AG09319 (cell line): ENCODE results near the gene VWCE.
"Not testable (repeated sequence)": the region's sequence is repeated elsewhere in the genome, so short reads cannot be mapped to it uniquely, and the experiment has no call there.

Source experiments
- DNase-seq: peaks from one replicate; pipeline ENCODE4 v3.0.0-alpha.2; 2010; ENCODE audit warnings: low read depth; ENCODE audit errors: extremely low read depth

VWCE gene

GRCh38 chr11:61248071-61248470 is 47.0 kb downstream of the VWCE start:
- DNase-seq, result not testable (repeated sequence)

- DNase-seq, result not testable (repeated sequence)
These were observed 49.7 kb downstream of the VWCE start for GRCh38 chr11:61245284-61245964.

GRCh38 chr11:61241526-61241925 is 53.6 kb downstream of the VWCE start:
- DNase-seq, result not testable (repeated sequence)

GRCh38 chr11:61240875-61241274 is 54.2 kb downstream of the VWCE start, which contains the start of gene PGA5:
TSS of gene PGA5 (plus strand) at chr11:61241175. CDS start at chr11:61241227, 52 bp downstream.
- DNase-seq, result not testable (repeated sequence)

GRCh38 chr11:61240288-61240687 is 54.8 kb downstream of the VWCE start:
- not testable (repeated sequence) for DNase-seq

GRCh38 chr11:61237130-61237529 is 58.0 kb downstream of the VWCE start:
- not testable (repeated sequence) for DNase-seq

GRCh38 chr11:61232548-61233145 is 62.5 kb downstream of the VWCE start:
- DNase-seq, result not testable (repeated sequence)

- not testable (repeated sequence) for DNase-seq
These were observed 63.5 kb downstream of the VWCE start for GRCh38 chr11:61231585-61231984.

GRCh38 chr11:61231033-61231432 is 64.1 kb downstream of the VWCE start:
- not testable (repeated sequence) for DNase-seq

GRCh38 chr11:61229458-61229857 is 65.7 kb downstream of the VWCE start:
- not testable (repeated sequence) for DNase-seq

GRCh38 chr11:61226457-61227137 is 68.5 kb downstream of the VWCE start:
- DNase-seq, result not testable (repeated sequence)

- not testable (repeated sequence) for DNase-seq
These were observed 72.4 kb downstream of the VWCE start for GRCh38 chr11:61222692-61223091.

- not testable (repeated sequence) for DNase-seq
These were observed 73.1 kb downstream of the VWCE start, which contains the start of gene PGA4 for GRCh38 chr11:61222047-61222446. TSS of gene PGA4 (plus strand) at chr11:61222347. CDS start at chr11:61222401, 54 bp downstream.

GRCh38 chr11:61219016-61219415 is 76.1 kb downstream of the VWCE start:
- not testable (repeated sequence) for DNase-seq

- not testable (repeated sequence) for DNase-seq
These were observed 76.8 kb downstream of the VWCE start for GRCh38 chr11:61218306-61218705.

- not testable (repeated sequence) for DNase-seq
These were observed 81.3 kb downstream of the VWCE start for GRCh38 chr11:61213711-61214324.

GRCh38 chr11:61212202-61212601 is 82.9 kb downstream of the VWCE start:
- not testable (repeated sequence) for DNase-seq

- DNase-seq, result not testable (repeated sequence)
These were observed 83.7 kb downstream of the VWCE start for GRCh38 chr11:61211327-61211952.

GRCh38 chr11:61210629-61211028 is 84.5 kb downstream of the VWCE start:
- DNase-seq, result not testable (repeated sequence)
